Parathyroid adenoma (tissue), 2 donors: ENCODE data around the gene RPL13A.
"Not testable (repeated sequence)": the region's sequence is repeated elsewhere in the genome, so short reads cannot be mapped to it uniquely, and the experiment has no call there.

Source experiments
- H2AFZ ChIP-seq: fragments of 300-600 bp; sonication (generic); one replicate; pipeline ENCODE4 v1.7.0; 2017; ENCODE audit warnings: antibody characterized with exemption, mild to moderate bottlenecking
- H3K27ac ChIP-seq: fragments of 300-600 bp; sonication (generic); one replicate; pipeline ENCODE4 v1.7.0; 2017
- H3K27me3 ChIP-seq: fragments of 300-600 bp; sonication (generic); one replicate; pipeline ENCODE4 v1.7.0; 2017; ENCODE audit warnings: low read length; ENCODE audit not compliant: control insufficient read depth, insufficient read depth
- H3K36me3 ChIP-seq: fragments of 300-600 bp; sonication (generic); one replicate; pipeline ENCODE4 v1.7.0; 2017; ENCODE audit warnings: low read length; ENCODE audit not compliant: control insufficient read depth, insufficient read depth
- H3K4me1 ChIP-seq: fragments of 300-600 bp; sonication (generic); one replicate; pipeline ENCODE4 v1.7.0; 2017; ENCODE audit warnings: control low read depth
- H3K4me2 ChIP-seq: fragments of 300-600 bp; sonication (generic); one replicate; pipeline ENCODE4 v1.7.0; 2017; ENCODE audit warnings: low read length
- H3K4me3 ChIP-seq: fragments of 300-600 bp; sonication (generic); one replicate; pipeline ENCODE4 v1.7.0; 2017; ENCODE audit warnings: low read depth, low read length
- H3K79me2 ChIP-seq: fragments of 300-600 bp; sonication (generic); one replicate; pipeline ENCODE4 v1.7.0; 2017; ENCODE audit warnings: control low read depth
- H3K9ac ChIP-seq: fragments of 300-600 bp; sonication (generic); one replicate; pipeline ENCODE4 v1.7.0; 2017; ENCODE audit warnings: mild to moderate bottlenecking
- H3K9me3 ChIP-seq: fragments of 300-600 bp; sonication (generic); one replicate; pipeline ENCODE4 v1.7.0; 2017; ENCODE audit warnings: low read length; ENCODE audit not compliant: control insufficient read depth
- CTCF ChIP-seq: fragments of 300-600 bp; sonication (generic); IDR thresholded peaks from one replicate; pipeline ENCODE4 v1.7.0; 2017; ENCODE audit warnings: antibody characterized with exemption, mild to moderate bottlenecking
- donor health status: primary hyperparathyroidism.

The RPL13A gene

GRCh38 chr19:49443366-49444099, 43.9 kb upstream of the RPL13A start:
- Histone ChIP-seq H3K27ac (peak overlapping the region; percentile 67), H3K79me2 (no peaks in the 10 kb centered on the region), H3K9me3 (no peaks in the 10 kb centered on the region), H3K4me2 (peak overlapping the region; percentile 97), H2AFZ (peak overlapping the region; percentile 86), H3K4me3 (peak overlapping the region; percentile 91), H3K27me3 (peaks cover 4% of the 10 kb centered on the region), H3K9ac (no peak overlapping the region), H3K36me3 (no peaks in the 10 kb centered on the region), H3K4me1 (no peaks in the 10 kb centered on the region)
- TF ChIP-seq CTCF: peak; percentile 76

- not testable (repeated sequence) for H3K9ac ChIP-seq, H3K4me3 ChIP-seq
Measured at GRCh38 chr19:49444100-49444700, 43.2 kb upstream of the RPL13A start.

DNA sequence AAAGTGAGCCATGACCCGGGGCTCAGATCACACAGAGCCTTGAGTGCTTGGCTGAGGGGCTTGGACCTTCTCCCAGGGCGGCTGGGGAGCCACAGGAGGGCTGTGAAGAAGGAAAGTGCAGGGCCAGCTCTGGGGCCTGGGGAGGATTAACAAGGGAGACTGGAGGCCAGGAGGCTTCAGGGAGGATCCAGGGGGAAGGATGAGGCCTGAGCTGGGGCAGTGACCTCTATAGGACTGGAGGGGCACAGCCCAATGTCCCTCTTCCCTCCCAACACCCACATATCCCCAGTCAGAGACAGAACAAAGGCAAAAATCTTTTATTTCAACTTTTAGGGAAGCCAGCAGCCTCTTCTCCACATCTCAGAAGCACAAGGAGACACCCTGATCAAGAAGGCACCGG, 41.4 kb upstream of the RPL13A start:
- Histone ChIP-seq H3K36me3 (no peaks in the 10 kb centered on the region), H3K4me1 (no peaks in the 10 kb centered on the region), H3K27ac (no peak overlapping the region), H2AFZ (no peak overlapping the region), H3K9me3 (no peaks in the 10 kb centered on the region), H3K9ac (no peak overlapping the region), H3K4me3 (no peak overlapping the region), H3K27me3 (no peaks in the 10 kb centered on the region), H3K4me2 (no peak overlapping the region), H3K79me2 (no peaks in the 10 kb centered on the region)
- TF ChIP-seq CTCF: no peak

More at GRCh38 chr19:49444100-49444700, 43.2 kb upstream of the RPL13A start:
- H3K79me2 ChIP-seq, H3K36me3 ChIP-seq, H3K27ac ChIP-seq, H3K27me3 ChIP-seq, H3K9me3 ChIP-seq, H3K4me1 ChIP-seq: not testable (repeated sequence)
- Histone ChIP-seq H3K4me2 (peak overlapping the region; percentile 97), H2AFZ (peak overlapping the region; percentile 86)

DNA sequence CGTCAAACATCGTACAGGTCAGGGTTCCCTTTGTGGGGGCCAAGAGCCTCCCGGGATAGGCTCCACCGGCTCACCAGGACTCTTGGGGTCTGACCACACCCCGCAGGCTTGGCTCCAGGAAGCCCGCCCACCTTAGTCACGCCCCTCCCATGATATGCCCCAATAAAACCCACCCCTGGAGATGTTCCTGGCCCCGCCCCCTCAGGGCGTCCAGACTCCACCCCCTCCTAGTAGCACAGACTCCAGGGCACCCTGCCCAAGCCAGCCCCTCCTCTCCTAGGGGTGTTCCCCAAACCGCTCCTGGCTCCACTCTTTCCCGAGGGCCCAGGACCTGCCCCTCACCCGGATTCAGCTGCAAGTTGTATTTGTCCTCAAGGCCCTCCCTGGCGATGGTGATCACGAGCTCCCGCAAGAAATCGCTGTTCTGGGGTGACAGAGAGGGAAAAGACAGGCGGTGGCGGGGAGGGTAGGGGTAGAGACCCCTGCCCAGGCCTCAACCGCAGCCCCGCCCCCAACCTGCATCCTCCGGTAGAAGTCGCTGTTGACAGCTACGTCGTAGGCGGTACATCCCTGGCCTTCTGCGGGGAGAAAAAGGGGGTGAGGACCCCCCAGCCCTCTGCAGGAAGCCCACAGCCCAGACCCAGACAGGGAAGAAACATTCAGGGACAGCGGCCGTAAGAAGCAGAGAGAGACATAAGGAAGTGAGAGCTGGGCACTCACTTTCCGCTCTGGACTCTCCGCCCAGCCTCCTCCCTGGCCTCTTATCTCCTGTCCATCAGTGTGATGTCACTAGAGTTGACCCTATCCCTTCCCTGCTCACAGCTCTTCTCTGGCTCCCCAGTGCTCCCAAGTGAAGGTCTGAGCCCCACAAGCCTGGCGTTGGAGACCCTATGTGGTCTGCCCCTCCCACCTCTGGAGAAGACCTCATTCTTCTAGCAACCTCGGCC, 39.6 kb upstream of the RPL13A start:
- no peak for TF ChIP-seq CTCF
- Histone ChIP-seq H2AFZ (no peak overlapping the region), H3K79me2 (no peaks in the 10 kb centered on the region), H3K36me3 (no peaks in the 10 kb centered on the region), H3K27ac (no peak overlapping the region), H3K9ac (no peak overlapping the region), H3K4me3 (no peak overlapping the region), H3K4me2 (no peak overlapping the region), H3K27me3 (no peaks in the 10 kb centered on the region), H3K9me3 (no peaks in the 10 kb centered on the region), H3K4me1 (no peaks in the 10 kb centered on the region)

- H2AFZ ChIP-seq: no peak overlapping the region
Measured at GRCh38 chr19:49448432-49448786, 39.0 kb upstream of the RPL13A start.

More at GRCh38 chr19:49448432-49448786, 39.0 kb upstream of the RPL13A start:
- no peaks in the 10 kb centered on the region for H3K79me2 ChIP-seq
- TF ChIP-seq CTCF: no peak
- H3K36me3 ChIP-seq: no peaks in the 10 kb centered on the region
- no peaks in the 10 kb centered on the region for H3K9me3 ChIP-seq
- H3K9ac ChIP-seq: no peak overlapping the region
- H3K4me2 ChIP-seq: no peak overlapping the region
- H3K27ac ChIP-seq: no peak overlapping the region
- no peak overlapping the region for H3K4me3 ChIP-seq
- no peaks in the 10 kb centered on the region for H3K4me1 ChIP-seq
- no peaks in the 10 kb centered on the region for H3K27me3 ChIP-seq
